DMS 273 (cell line): ENCODE results near the gene ARX.
A peak's percentile ranks its signal among the peaks of the same experiment; 100 is the strongest.

Source experiments
- DNase-seq: peaks from one replicate; lab custom pipeline; 2025; ENCODE audit not compliant: unreplicated experiment; lab: John Stamatoyannopoulos, UW

ARX gene

GRCh38 chrX:25001808-25002660 lies 13.7 kb downstream of the ARX start:
- DNase-seq: no peak

- no peak for DNase-seq
Measured at GRCh38 chrX:24999511-24999910, 16.3 kb downstream of the ARX start.

- no peak for DNase-seq
Measured at GRCh38 chrX:24996096-24996709, 19.6 kb downstream of the ARX start.

- DNase-seq: no peak
Measured at GRCh38 chrX:24993879-24994278, 21.9 kb downstream of the ARX start.

GRCh38 chrX:24990535-24990934 lies 25.2 kb downstream of the ARX start:
- peak; percentile 41 for DNase-seq

- DNase-seq: peak; percentile 54
Measured at GRCh38 chrX:24988314-24988713, 27.5 kb downstream of the ARX start.

GRCh38 chrX:24987731-24988130 lies 28.0 kb downstream of the ARX start:
- no peak for DNase-seq

GRCh38 chrX:24985120-24985519 lies 30.6 kb downstream of the ARX start:
- no peak for DNase-seq

GRCh38 chrX:24983931-24984330 lies 31.8 kb downstream of the ARX start:
- no peak for DNase-seq

GRCh38 chrX:24982306-24982965 lies 33.3 kb downstream of the ARX start:
- DNase-seq: no peak

GRCh38 chrX:24981030-24981429 lies 34.7 kb downstream of the ARX start:
- DNase-seq: no peak

GRCh38 chrX:24979081-24979480 lies 36.7 kb downstream of the ARX start:
- no peak for DNase-seq

- no peak for DNase-seq
Measured at GRCh38 chrX:24969812-24970211, 46.0 kb downstream of the ARX start.

GRCh38 chrX:24965372-24965771 lies 50.4 kb downstream of the ARX start:
- no peak for DNase-seq

- DNase-seq: peak; percentile 19
Measured at GRCh38 chrX:24963823-24964222, 51.9 kb downstream of the ARX start.

- no peak for DNase-seq
Measured at GRCh38 chrX:24961809-24962208, 54.0 kb downstream of the ARX start.

GRCh38 chrX:24956828-24957227 lies 58.9 kb downstream of the ARX start:
- DNase-seq: peak; percentile 35

- no peak for DNase-seq
Measured at GRCh38 chrX:24955372-24955930, 60.3 kb downstream of the ARX start.

- no peak for DNase-seq
Measured at GRCh38 chrX:24954732-24955131, 61.0 kb downstream of the ARX start.
